Osteoblast (primary cell): ENCODE results near the gene MEP1A. TPM values are rescaled to one million over a fixed set of nuclear protein-coding genes. Genes with fewer than 3 reads are reported as not detected.
"Not testable (repeated sequence)": the region's sequence is repeated elsewhere in the genome, so short reads cannot be mapped to it uniquely, and the experiment has no call there.

Source experiments
- DNase-seq: peaks from one replicate; pipeline ENCODE4 v3.0.0; 2011; ENCODE audit warnings: low spot score, mixed read lengths; ENCODE audit not compliant: insufficient read length; ENCODE audit errors: missing footprints
- H2AFZ ChIP-seq: 2 replicates; pipeline ENCODE4 v1.6.0; 2011; ENCODE audit warnings: mild to moderate bottlenecking, low read length
- H3K27ac ChIP-seq: 2 replicates; pipeline ENCODE4 v1.5.1; 2011; ENCODE audit warnings: mild to moderate bottlenecking, low read depth, low read length, moderate library complexity
- H3K27me3 ChIP-seq: 2 replicates; pipeline ENCODE4 v1.6.0; 2012; ENCODE audit warnings: mild to moderate bottlenecking, control low read depth, inconsistent platforms, low read length, moderate library complexity; ENCODE audit not compliant: insufficient read depth
- H3K36me3 ChIP-seq: 2 replicates; pipeline ENCODE4 v1.5.1; 2011; ENCODE audit warnings: mild to moderate bottlenecking, low read length, control low read depth, moderate library complexity; ENCODE audit not compliant: insufficient read depth
- H3K4me1 ChIP-seq: 2 replicates; pipeline ENCODE4 v1.5.1; 2011; ENCODE audit warnings: mild to moderate bottlenecking, low read length, control low read depth, moderate library complexity; ENCODE audit not compliant: insufficient read depth
- H3K4me2 ChIP-seq: 2 replicates; pipeline ENCODE4 v1.6.0; 2011; ENCODE audit warnings: mild to moderate bottlenecking, low read length; ENCODE audit not compliant: insufficient read depth
- H3K4me3 ChIP-seq: fragments of 200-600 bp; sonication (generic); 3 replicates; pipeline ENCODE4 v1.5.1; 2012; ENCODE audit warnings: mild to moderate bottlenecking, low read length, inconsistent platforms; ENCODE audit not compliant: insufficient read depth
- H3K79me2 ChIP-seq: 2 replicates; pipeline ENCODE4 v1.6.0; 2012; ENCODE audit warnings: mild to moderate bottlenecking, low read length, control low read depth, inconsistent platforms; ENCODE audit not compliant: insufficient read depth
- H3K9me3 ChIP-seq: 2 replicates; pipeline ENCODE4 v1.5.1; 2011; ENCODE audit warnings: low read depth, low read length, control low read depth
- H4K20me1 ChIP-seq: 2 replicates; pipeline ENCODE4 v1.6.0; 2012; ENCODE audit warnings: mild to moderate bottlenecking, low read length, control low read depth; ENCODE audit not compliant: insufficient read depth
- total RNA-seq: library from RNA; depleted of rRNA; stranded (reverse); fragments of >200 nt; gene quantifications from 2 replicates; pipeline ENCODE4 v1.2.3, GENCODE V29; 2012
- TF ChIP-seq, protein P1 (sequence below): IDR thresholded peaks from 2 replicates; pipeline ENCODE4 v1.5.1; 2011; ENCODE audit warnings: mild to moderate bottlenecking, low read depth, low read length, moderate library complexity; ENCODE audit errors: extremely low read depth

The MEP1A gene
- total RNA-seq, 1 donor = not detected

DNA sequence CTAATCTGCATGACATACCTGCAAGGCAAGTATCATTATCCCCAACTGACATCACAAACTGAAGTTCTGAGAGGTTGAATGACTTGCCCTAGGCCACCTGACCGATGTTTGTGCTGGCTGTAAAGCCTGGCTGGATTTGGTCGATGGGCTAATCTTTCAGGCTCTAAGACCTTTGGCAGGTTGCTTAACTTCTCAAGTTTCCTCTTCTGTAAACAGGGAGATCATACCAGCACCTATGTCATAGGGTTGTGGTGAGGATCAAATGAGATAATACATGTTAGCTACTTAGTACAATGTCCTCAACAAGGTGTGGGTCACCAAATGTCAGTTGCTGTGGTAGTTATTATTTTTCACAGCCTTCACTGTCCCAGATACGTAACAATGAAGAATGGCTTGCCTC lies 32.3 kb upstream of the MEP1A start:
- Histone ChIP-seq H3K27ac (no peak overlapping the region), H3K4me1 (no peaks in the 10 kb centered on the region), H3K4me3 (no peak overlapping the region), H2AFZ (no peak overlapping the region), H3K79me2 (no peaks in the 10 kb centered on the region), H3K4me2 (no peak overlapping the region), H3K27me3 (no peaks in the 10 kb centered on the region), H3K9me3 (no peaks in the 10 kb centered on the region), H3K36me3 (no peaks in the 10 kb centered on the region), H4K20me1 (no peaks in the 10 kb centered on the region)
- TF ChIP-seq, protein P1, sequence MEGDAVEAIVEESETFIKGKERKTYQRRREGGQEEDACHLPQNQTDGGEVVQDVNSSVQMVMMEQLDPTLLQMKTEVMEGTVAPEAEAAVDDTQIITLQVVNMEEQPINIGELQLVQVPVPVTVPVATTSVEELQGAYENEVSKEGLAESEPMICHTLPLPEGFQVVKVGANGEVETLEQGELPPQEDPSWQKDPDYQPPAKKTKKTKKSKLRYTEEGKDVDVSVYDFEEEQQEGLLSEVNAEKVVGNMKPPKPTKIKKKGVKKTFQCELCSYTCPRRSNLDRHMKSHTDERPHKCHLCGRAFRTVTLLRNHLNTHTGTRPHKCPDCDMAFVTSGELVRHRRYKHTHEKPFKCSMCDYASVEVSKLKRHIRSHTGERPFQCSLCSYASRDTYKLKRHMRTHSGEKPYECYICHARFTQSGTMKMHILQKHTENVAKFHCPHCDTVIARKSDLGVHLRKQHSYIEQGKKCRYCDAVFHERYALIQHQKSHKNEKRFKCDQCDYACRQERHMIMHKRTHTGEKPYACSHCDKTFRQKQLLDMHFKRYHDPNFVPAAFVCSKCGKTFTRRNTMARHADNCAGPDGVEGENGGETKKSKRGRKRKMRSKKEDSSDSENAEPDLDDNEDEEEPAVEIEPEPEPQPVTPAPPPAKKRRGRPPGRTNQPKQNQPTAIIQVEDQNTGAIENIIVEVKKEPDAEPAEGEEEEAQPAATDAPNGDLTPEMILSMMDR = no peak
- DNase-seq = no peak

DNA sequence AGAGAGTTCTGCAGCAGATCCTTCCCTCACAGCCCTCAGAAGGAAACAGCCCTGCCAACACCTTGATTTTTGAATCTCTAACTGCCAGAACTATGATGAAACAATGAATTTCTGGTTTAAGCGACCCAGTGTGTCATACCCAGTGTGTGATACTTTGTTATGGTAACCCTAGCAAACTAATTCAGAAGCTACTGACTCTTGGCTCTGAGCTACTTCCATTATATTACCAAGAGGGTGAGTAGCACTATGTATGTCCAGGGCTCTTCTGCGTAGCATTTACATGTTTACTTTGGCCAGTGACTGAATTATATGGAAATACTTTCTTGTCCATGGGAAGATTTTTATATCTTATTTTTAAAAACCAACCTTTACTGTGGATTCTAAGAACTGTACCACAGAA lies 29.7 kb upstream of the MEP1A start:
- no peak overlapping the region for H3K4me2 ChIP-seq
- no peaks in the 10 kb centered on the region for H4K20me1 ChIP-seq
- no peaks in the 10 kb centered on the region for H3K27me3 ChIP-seq
- H3K9me3 ChIP-seq = no peaks in the 10 kb centered on the region
- H3K27ac ChIP-seq = no peak overlapping the region
- TF ChIP-seq, protein P1 = no peak
- no peaks in the 10 kb centered on the region for H3K79me2 ChIP-seq
- no peak overlapping the region for H3K4me3 ChIP-seq
- H3K4me1 ChIP-seq = no peaks in the 10 kb centered on the region
- no peak for DNase-seq
- no peaks in the 10 kb centered on the region for H3K36me3 ChIP-seq
- H2AFZ ChIP-seq = no peak overlapping the region

DNA sequence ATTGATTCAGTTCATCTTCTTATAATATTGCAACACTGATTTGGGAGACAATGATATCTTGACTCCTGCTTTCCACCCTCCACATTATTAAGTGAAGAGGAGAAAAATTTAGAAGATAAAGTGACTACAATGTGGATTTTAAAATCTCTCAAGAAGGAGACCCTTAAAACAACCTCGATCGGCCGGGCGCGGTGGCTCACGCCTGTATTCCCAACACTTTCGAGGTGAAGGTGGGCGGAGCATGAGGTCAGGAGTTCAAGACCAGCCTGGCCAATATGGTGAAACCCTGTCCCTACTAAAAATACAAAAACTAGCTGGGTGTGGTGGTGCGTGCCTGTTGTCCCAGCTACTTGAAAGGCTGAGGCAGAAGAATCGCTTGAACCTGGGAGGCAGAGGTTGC lies 28.9 kb upstream of the MEP1A start:
- H2AFZ ChIP-seq, H3K36me3 ChIP-seq, H3K4me1 ChIP-seq, H3K9me3 ChIP-seq, DNase-seq, H4K20me1 ChIP-seq, H3K4me3 ChIP-seq, H3K79me2 ChIP-seq, H3K27ac ChIP-seq, H3K27me3 ChIP-seq, H3K4me2 ChIP-seq: not testable (repeated sequence)

DNA sequence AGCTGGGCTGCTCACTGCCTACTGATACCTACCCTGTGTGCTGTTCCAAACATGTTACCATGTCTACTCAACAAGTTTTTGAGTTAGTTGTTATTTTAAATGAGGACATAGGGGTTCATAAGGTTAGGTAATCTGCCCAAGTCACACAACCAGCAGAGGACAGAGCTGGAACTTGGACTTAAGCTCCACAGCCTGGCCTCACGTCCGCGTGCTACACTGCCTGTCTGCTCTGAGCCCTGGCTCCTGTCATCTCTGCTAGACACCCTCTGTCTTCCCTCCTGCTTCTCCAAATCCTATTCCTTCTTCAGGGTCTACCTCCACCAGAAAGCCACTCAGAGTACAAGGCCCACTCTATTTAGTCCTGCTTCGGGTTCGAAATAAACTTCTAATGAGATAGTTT lies 28.2 kb upstream of the MEP1A start:
- no peaks in the 10 kb centered on the region for H3K4me1 ChIP-seq
- DNase-seq = no peak
- H3K79me2 ChIP-seq = no peaks in the 10 kb centered on the region
- no peak overlapping the region for H3K4me2 ChIP-seq
- H3K27ac ChIP-seq = no peak overlapping the region
- H3K36me3 ChIP-seq = no peaks in the 10 kb centered on the region
- no peak overlapping the region for H3K4me3 ChIP-seq
- no peak overlapping the region for H2AFZ ChIP-seq
- TF ChIP-seq, protein P1 = no peak
- no peaks in the 10 kb centered on the region for H3K9me3 ChIP-seq
- H4K20me1 ChIP-seq = no peaks in the 10 kb centered on the region
- H3K27me3 ChIP-seq = no peaks in the 10 kb centered on the region
